ENCODE data around the gene FBH1.

Gene FBH1

DNA sequence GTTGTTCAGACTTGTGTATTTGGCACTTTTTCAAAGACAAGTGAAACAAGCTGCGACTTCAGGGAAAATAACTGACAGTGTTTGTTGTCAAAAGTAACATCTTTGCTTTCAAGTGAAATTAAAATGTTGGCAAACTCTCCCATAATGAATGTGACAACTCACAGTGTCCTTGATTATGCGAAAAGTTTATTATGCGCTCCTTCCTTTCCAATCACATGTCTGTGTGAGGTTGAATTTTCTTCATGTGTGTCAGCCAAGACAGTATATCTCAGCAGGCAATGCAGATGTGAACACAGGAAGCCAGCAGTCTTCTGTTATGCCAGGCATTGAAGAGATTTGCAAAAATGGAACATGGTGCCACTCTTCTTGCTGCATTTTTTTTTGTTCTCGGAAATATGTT lies 28.7 kb downstream of the FBH1 start:
- no peak overlapping the region for H3K4me3 ChIP-seq (ENCODE audit: low read length)
- DNase-seq (ENCODE audit: low read depth) = no peak
- TF ChIP-seq, protein P1, sequence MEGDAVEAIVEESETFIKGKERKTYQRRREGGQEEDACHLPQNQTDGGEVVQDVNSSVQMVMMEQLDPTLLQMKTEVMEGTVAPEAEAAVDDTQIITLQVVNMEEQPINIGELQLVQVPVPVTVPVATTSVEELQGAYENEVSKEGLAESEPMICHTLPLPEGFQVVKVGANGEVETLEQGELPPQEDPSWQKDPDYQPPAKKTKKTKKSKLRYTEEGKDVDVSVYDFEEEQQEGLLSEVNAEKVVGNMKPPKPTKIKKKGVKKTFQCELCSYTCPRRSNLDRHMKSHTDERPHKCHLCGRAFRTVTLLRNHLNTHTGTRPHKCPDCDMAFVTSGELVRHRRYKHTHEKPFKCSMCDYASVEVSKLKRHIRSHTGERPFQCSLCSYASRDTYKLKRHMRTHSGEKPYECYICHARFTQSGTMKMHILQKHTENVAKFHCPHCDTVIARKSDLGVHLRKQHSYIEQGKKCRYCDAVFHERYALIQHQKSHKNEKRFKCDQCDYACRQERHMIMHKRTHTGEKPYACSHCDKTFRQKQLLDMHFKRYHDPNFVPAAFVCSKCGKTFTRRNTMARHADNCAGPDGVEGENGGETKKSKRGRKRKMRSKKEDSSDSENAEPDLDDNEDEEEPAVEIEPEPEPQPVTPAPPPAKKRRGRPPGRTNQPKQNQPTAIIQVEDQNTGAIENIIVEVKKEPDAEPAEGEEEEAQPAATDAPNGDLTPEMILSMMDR (conservative IDR thresholded peaks at IDR 0.05; ENCODE audit: low read depth, low read length) = no peak

DNA sequence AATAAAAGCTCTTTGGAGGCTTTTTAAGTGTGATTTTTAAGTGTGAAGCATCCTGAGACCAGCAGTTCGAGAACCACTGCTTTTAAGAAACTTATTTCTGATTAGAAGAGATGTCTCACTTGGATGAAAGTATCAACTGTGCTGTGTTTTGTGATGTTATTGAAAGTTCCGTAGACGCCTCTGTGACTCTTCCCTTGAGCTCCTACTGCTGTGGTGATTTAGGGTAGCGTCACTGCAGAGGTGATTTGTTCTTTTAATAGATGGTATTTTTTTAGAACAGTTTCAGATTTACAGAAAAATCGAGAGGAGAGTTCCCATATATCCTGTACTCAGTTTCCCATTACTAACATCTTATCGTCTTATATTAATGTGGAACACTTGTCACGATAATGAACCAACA lies 29.5 kb downstream of the FBH1 start:
- no peak for DNase-seq (ENCODE audit: low read depth)
- no peak overlapping the region for H3K4me3 ChIP-seq (ENCODE audit: low read length)
- TF ChIP-seq, protein P1 (conservative IDR thresholded peaks at IDR 0.05; ENCODE audit: low read depth, low read length) = no peak

DNA sequence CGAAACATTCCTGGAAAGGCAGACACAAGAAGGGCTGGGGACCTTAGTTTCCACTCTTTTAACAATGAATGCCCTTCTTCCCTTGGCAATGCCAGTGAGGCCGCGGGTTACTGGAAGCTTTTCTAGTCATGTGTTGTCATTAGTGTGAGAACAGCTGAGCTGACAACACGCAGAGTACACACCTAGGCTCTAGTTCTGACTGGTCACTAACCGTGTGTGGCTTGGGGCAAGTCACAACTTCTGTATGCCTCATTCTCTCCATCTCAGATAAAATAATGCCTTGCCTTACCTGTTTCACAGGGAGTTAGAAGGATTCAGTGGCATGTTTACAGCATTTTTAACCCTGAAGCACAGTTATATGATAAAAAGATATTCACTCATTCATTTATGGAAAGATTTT lies 31.7 kb downstream of the FBH1 start:
- no peak for DNase-seq (ENCODE audit: low read depth)
- TF ChIP-seq, protein P1 (conservative IDR thresholded peaks at IDR 0.05; ENCODE audit: low read depth, low read length) = no peak
- H3K4me3 ChIP-seq (ENCODE audit: low read length) = no peak overlapping the region

DNA sequence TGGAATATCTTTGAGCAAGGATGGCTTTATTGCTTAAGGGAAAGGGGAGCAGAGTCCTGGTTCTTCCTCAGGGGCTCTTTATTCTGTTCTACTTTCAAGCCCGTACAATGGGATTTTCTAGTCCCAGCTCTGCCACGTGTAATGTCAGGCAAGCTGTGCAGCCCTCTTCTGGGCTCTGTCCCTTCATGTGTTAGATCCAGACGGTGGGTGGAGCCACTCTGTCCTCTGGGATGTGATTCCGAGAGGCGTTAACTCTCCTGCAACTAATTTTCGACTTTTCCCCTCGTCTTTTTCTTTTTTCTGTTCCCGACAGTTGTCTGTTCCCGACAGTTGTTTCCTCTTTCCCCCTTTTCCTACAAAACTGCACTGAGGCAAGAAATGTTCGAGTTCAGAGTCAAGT lies 34.8 kb downstream of the FBH1 start:
- DNase-seq (ENCODE audit: low read depth) = no peak
- H3K4me3 ChIP-seq (ENCODE audit: low read length) = no peak overlapping the region
- TF ChIP-seq, protein P1 (conservative IDR thresholded peaks at IDR 0.05; ENCODE audit: low read depth, low read length) = no peak

DNA sequence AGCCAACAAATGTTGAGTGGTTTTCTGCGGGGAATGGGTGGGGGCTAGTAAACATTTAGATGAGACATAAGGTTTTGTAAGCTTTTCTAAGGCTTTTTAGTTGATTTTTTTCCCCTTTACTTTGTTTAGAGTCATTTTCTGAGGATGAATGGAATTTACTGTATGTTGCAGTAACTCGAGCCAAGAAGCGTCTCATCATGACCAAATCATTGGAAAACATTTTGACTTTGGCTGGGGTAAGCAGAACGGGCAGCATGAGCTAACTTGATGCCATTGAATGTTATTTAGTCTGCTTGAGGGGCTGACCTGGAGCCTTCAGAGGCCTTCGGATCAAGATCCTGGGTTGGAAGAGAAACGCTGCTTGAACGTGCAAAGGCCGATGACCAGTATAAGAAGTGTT lies 37.3 kb downstream of the FBH1 start:
- TF ChIP-seq, protein P1 (conservative IDR thresholded peaks at IDR 0.05; ENCODE audit: low read depth, low read length) = no peak
- no peak for DNase-seq (ENCODE audit: low read depth)
- H3K4me3 ChIP-seq (ENCODE audit: low read length) = no peak overlapping the region

DNA sequence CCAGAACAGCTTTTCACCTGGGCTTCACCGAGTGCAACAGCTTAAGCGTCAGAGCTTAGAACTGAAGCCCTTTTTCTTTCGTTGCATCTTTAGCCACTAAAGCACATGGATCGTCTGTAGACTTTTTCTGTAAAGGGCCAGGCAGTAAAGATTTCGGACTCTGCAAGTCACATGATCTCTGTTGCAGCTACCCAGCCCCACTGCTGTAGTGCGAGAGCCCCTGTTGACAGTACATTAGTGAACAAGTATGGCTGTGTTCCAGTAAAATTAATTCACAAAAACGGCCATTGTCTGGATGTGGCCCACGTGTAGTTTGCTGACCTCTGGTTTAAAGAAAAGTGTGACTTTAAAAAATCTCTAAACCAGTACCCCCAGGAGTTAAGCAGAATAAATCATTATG lies 39.4 kb downstream of the FBH1 start:
- H3K4me3 ChIP-seq (ENCODE audit: low read length) = no peak overlapping the region
- DNase-seq (ENCODE audit: low read depth) = no peak
- TF ChIP-seq, protein P1 (conservative IDR thresholded peaks at IDR 0.05; ENCODE audit: low read depth, low read length) = no peak

DNA sequence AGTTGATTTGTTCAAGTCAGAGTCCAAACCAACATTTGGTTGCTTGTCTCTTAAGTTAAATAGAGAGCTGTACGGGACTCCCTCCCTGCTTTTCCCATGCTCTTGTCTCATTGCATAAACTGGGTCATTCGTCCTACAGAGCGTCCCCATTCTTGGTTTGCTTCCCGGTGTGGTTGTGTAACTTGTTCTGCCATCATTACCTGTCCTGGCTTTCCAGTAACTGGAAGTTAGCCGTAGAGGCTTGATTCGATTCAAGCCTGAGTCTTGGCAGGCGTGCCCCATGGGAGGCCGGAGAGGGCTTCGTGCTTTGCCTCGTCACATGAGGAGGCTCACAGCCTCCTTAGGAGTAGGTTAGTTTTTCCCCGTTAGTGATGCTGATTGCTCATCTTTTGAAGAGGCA lies 40.2 kb downstream of the FBH1 start:
- H3K4me3 ChIP-seq (ENCODE audit: low read length) = no peak overlapping the region
- TF ChIP-seq, protein P1 (conservative IDR thresholded peaks at IDR 0.05; ENCODE audit: low read depth, low read length) = no peak
- DNase-seq (ENCODE audit: low read depth) = no peak
